NB4 (cell line): Measurements from ENCODE around the gene ALG3.

Experiments
- MYC ChIP-seq: IDR thresholded peaks from 2 replicates; pipeline ENCODE4 v1.6.1; 2011; ENCODE audit warnings: low read depth, low read length
- POLR2A ChIP-seq: IDR thresholded peaks from 2 replicates; pipeline ENCODE4 v1.6.1; 2011; ENCODE audit warnings: mild to moderate bottlenecking; ENCODE audit not compliant: insufficient read length; ENCODE audit errors: extremely low read depth

DNA sequence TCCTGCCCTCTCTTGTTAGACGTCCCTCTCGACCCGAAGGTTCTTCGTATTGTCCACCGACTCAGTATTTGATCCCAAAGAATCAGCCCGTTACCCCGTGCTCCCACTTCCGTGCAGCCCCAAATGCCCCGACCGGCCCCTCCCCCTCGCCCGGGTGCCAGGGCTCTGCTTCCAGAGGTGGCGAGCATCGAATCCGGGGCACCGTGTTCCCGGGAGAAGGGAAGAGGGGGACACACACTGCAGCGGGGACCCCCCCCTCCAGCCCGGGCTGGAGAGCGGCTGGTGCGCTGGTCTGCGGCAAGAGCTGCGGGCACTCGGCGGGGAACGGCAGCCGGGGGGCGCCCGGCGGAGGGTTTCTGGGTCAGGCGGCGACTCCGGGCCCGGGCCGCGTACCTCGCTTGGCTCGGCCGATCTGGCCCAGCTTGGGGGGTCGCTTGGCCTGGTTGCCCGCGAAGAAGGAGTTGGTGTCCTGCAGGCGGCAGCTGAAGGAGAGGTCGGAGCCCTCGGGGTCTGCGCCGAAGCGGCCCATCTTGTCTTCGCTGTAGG is 12.0 kb upstream of the ALG3 start:
- no peak for TF ChIP-seq POLR2A
- no peak for TF ChIP-seq MYC
